Measurements from ENCODE around the gene AP2A1.
"Not testable (repeated sequence)": the region's sequence is repeated elsewhere in the genome, so short reads cannot be mapped to it uniquely, and the experiment has no call there.

AP2A1 gene

GRCh38 chr19:49814010-49814409 lies 47.2 kb downstream of the AP2A1 start:
- no peak for DNase-seq (ENCODE audit: low read depth)
- peak overlapping the region; percentile 90; the same call in 1 of the 2 replicates for H3K4me3 ChIP-seq (ENCODE audit: control insufficient read depth, low read depth, low read length)
- no peak for TF ChIP-seq CTCF (IDR thresholded peaks at IDR 0.05; ENCODE audit: control insufficient read depth, insufficient read depth, low read depth, low read length, missing control alignments)

GRCh38 chr19:49816590-49816989 lies 49.8 kb downstream of the AP2A1 start:
- no peak for DNase-seq (ENCODE audit: low read depth)
- TF ChIP-seq CTCF (IDR thresholded peaks at IDR 0.05; ENCODE audit: control insufficient read depth, insufficient read depth, low read depth, low read length, missing control alignments) = no peak
- H3K4me3 ChIP-seq (ENCODE audit: control insufficient read depth, low read depth, low read length) = no peak overlapping the region

- TF ChIP-seq CTCF (IDR thresholded peaks at IDR 0.05; ENCODE audit: control insufficient read depth, insufficient read depth, low read depth, low read length, missing control alignments) = no peak
- peak within 1 kb of the TSS; percentile 88 for H3K4me3 ChIP-seq (ENCODE audit: control insufficient read depth, low read depth, low read length)
- DNase-seq (ENCODE audit: low read depth) = peak; percentile 34
Measured at GRCh38 chr19:49817964-49818648, 51.3 kb downstream of the AP2A1 start, which contains the start of gene MED25. Gene MED25 (plus strand): TSS chr19:49818289. CDS start chr19:49818342, 53 bp downstream.

GRCh38 chr19:49818649-49819370 lies 52.0 kb downstream of the AP2A1 start:
- DNase-seq (ENCODE audit: low read depth) = no peak
- no peak for TF ChIP-seq CTCF (IDR thresholded peaks at IDR 0.05; ENCODE audit: control insufficient read depth, insufficient read depth, low read depth, low read length, missing control alignments)
- peak overlapping the region; percentile 88 for H3K4me3 ChIP-seq (ENCODE audit: control insufficient read depth, low read depth, low read length)

- not testable (repeated sequence) for DNase-seq (ENCODE audit: low read depth)
- peak overlapping the region; percentile 88 for H3K4me3 ChIP-seq (ENCODE audit: control insufficient read depth, low read depth, low read length)
Measured at GRCh38 chr19:49819452-49820115, 52.8 kb downstream of the AP2A1 start.

GRCh38 chr19:49820125-49820524 lies 53.3 kb downstream of the AP2A1 start:
- no peak overlapping the region for H3K4me3 ChIP-seq (ENCODE audit: control insufficient read depth, low read depth, low read length)
- TF ChIP-seq CTCF (IDR thresholded peaks at IDR 0.05; ENCODE audit: control insufficient read depth, insufficient read depth, low read depth, low read length, missing control alignments) = no peak
- DNase-seq (ENCODE audit: low read depth) = no peak

GRCh38 chr19:49823472-49823871 lies 56.7 kb downstream of the AP2A1 start:
- H3K4me3 ChIP-seq (ENCODE audit: control insufficient read depth, low read depth, low read length) = no peak overlapping the region
- no peak for TF ChIP-seq CTCF (IDR thresholded peaks at IDR 0.05; ENCODE audit: control insufficient read depth, insufficient read depth, low read depth, low read length, missing control alignments)
- no peak for DNase-seq (ENCODE audit: low read depth)
